H9 (cell line): ENCODE data around the gene DCDC1. TPM values are rescaled to one million over a fixed set of nuclear protein-coding genes. Genes with fewer than 3 reads are reported as not detected.

Experiments used
- DNase-seq: peaks from one replicate; pipeline ENCODE4 v3.0.0-alpha.2; 2017
- H2AFZ ChIP-seq: one replicate; pipeline ENCODE4 v1.6.1; 2013; ENCODE audit warnings: mild to moderate bottlenecking, low read length, control low read depth, moderate library complexity
- H2AK5ac ChIP-seq: 2 replicates; pipeline ENCODE4 v1.6.1; 2013; ENCODE audit warnings: low read length, control low read depth, mixed read lengths; ENCODE audit not compliant: insufficient read length
- H2BK120ac ChIP-seq: one replicate; pipeline ENCODE4 v1.6.1; 2013; ENCODE audit warnings: low read depth, mild to moderate bottlenecking, low read length, control low read depth, inconsistent platforms; ENCODE audit not compliant: poor library complexity, severe bottlenecking
- H2BK12ac ChIP-seq: 2 replicates; pipeline ENCODE4 v1.6.1; 2013; ENCODE audit warnings: low read length, control low read depth, mixed read lengths, low read depth; ENCODE audit not compliant: insufficient read length
- H2BK15ac ChIP-seq: 2 replicates; pipeline ENCODE4 v1.6.1; 2013; ENCODE audit warnings: low read depth, low read length, control low read depth
- H2BK20ac ChIP-seq: one replicate; pipeline ENCODE4 v1.6.1; 2013; ENCODE audit warnings: low read depth, mild to moderate bottlenecking, low read length, control low read depth, inconsistent platforms; ENCODE audit not compliant: poor library complexity, severe bottlenecking
- H2BK5ac ChIP-seq: 2 replicates; pipeline ENCODE4 v1.6.1; 2013; ENCODE audit warnings: low read length, control low read depth, mixed read lengths; ENCODE audit not compliant: insufficient read length
- H3K14ac ChIP-seq: 2 replicates; pipeline ENCODE4 v1.6.1; 2013; ENCODE audit warnings: low read length, control low read depth; ENCODE audit not compliant: insufficient read depth
- H3K18ac ChIP-seq: 2 replicates; pipeline ENCODE4 v1.6.1; 2013; ENCODE audit warnings: low read depth, mild to moderate bottlenecking, mixed read lengths, low read length, control low read depth; ENCODE audit not compliant: insufficient read length
- H3K23ac ChIP-seq: 2 replicates; pipeline ENCODE4 v1.6.1; 2013; ENCODE audit warnings: low read length, control low read depth, mixed read lengths, low read depth; ENCODE audit not compliant: insufficient read length
- H3K23me2 ChIP-seq: 2 replicates; pipeline ENCODE4 v1.6.1; 2013; ENCODE audit warnings: low read depth, mild to moderate bottlenecking, mixed read lengths, low read length, control low read depth; ENCODE audit not compliant: insufficient read length, poor library complexity, severe bottlenecking
- H3K27ac ChIP-seq: 2 replicates; pipeline ENCODE4 v1.5.1; 2013; ENCODE audit warnings: low read length, control low read depth, mixed read lengths, low read depth; ENCODE audit not compliant: insufficient read length
- H3K27me3 ChIP-seq: 2 replicates; pipeline ENCODE4 v1.6.1; 2013; ENCODE audit warnings: low read length, control low read depth, inconsistent platforms; ENCODE audit not compliant: insufficient read depth
- H3K4ac ChIP-seq: 2 replicates; pipeline ENCODE4 v1.6.1; 2013; ENCODE audit warnings: low read depth, mild to moderate bottlenecking, control low read depth, inconsistent platforms, low read length, moderate library complexity
- H3K4me1 ChIP-seq: 2 replicates; pipeline ENCODE4 v1.6.1; 2013; ENCODE audit warnings: low read length, control low read depth, inconsistent platforms; ENCODE audit not compliant: insufficient read depth
- H3K4me2 ChIP-seq: 2 replicates; pipeline ENCODE4 v1.6.1; 2013; ENCODE audit warnings: low read length, control low read depth, mixed read lengths; ENCODE audit not compliant: insufficient read length, insufficient read depth
- H3K56ac ChIP-seq: 2 replicates; pipeline ENCODE4 v1.6.1; 2013; ENCODE audit warnings: low read depth, mild to moderate bottlenecking, mixed read lengths, low read length, control low read depth; ENCODE audit not compliant: insufficient read length
- H3K79me1 ChIP-seq: 2 replicates; pipeline ENCODE4 v1.6.1; 2013; ENCODE audit warnings: low read depth, mild to moderate bottlenecking, moderate library complexity, low read length, control low read depth, inconsistent platforms; ENCODE audit not compliant: insufficient read depth, poor library complexity, severe bottlenecking
- H3K79me2 ChIP-seq: 2 replicates; pipeline ENCODE4 v1.6.1; 2013; ENCODE audit warnings: low read length, control low read depth, inconsistent platforms; ENCODE audit not compliant: insufficient read depth
- H3K9ac ChIP-seq: 2 replicates; pipeline ENCODE4 v1.6.1; 2013; ENCODE audit warnings: low read length, control low read depth, mixed read lengths; ENCODE audit not compliant: insufficient read length; ENCODE audit errors: extremely low read depth
- H3K9me3 ChIP-seq: one replicate; pipeline ENCODE4 v1.6.1; 2013; ENCODE audit warnings: low read depth, low read length, inconsistent platforms; ENCODE audit not compliant: control insufficient read depth
- H3T11ph ChIP-seq: one replicate; pipeline ENCODE4 v1.6.1; 2013; ENCODE audit warnings: mild to moderate bottlenecking, low read length, control low read depth, inconsistent platforms
- H4K20me1 ChIP-seq: one replicate; pipeline ENCODE4 v1.6.1; 2013; ENCODE audit not compliant: control insufficient read depth, insufficient read length, insufficient read depth
- H4K5ac ChIP-seq: 2 replicates; pipeline ENCODE4 v1.6.1; 2013; ENCODE audit warnings: low read depth, mild to moderate bottlenecking, mixed read lengths, low read length, control low read depth; ENCODE audit not compliant: insufficient read length
- H4K8ac ChIP-seq: replicated peaks from 2 replicates; pipeline ENCODE4 v1.6.1; 2013; ENCODE audit warnings: low read length, control low read depth, mixed read lengths, low read depth; ENCODE audit not compliant: insufficient read length
- H4K91ac ChIP-seq: 2 replicates; pipeline ENCODE4 v1.6.1; 2013; ENCODE audit warnings: low read depth, mild to moderate bottlenecking, moderate library complexity, mixed read lengths, low read length, control low read depth; ENCODE audit not compliant: insufficient read length
- H3K27ac Mint-ChIP-seq, 3 experiments: 2 replicates in 2 of 3; 3 replicates in 1 of 3; pipeline ENCODE4 v1.8.0; 2020 to 2021; ENCODE audit warnings: mixed read lengths in 3 of 3, mild to moderate bottlenecking in 1 of 3, moderate library complexity in 1 of 3
- H3K27me3 Mint-ChIP-seq: 2 replicates; pipeline ENCODE4 v1.8.0; 2021; ENCODE audit warnings: low read depth, mild to moderate bottlenecking, moderate library complexity, mixed read lengths
- H3K36me3 Mint-ChIP-seq, 3 experiments: 2 replicates in 2 of 3; 3 replicates in 1 of 3; pipeline ENCODE4 v1.8.0; 2020 to 2021; ENCODE audit warnings: low read depth in 3 of 3, mixed read lengths in 3 of 3; ENCODE audit not compliant: insufficient read depth in 1 of 3
- H3K4me1 Mint-ChIP-seq, 2 experiments: 2 replicates each; pipeline ENCODE4 v1.8.0; 2020; ENCODE audit warnings: mixed read lengths in 2 of 2
- H3K4me3 Mint-ChIP-seq, 2 experiments: 2 replicates in 1 of 2; 3 replicates in 1 of 2; pipeline ENCODE4 v1.8.0; 2020 to 2021; ENCODE audit warnings: mild to moderate bottlenecking in 2 of 2, mixed read lengths in 2 of 2, moderate library complexity in 1 of 2
- H3K9me3 Mint-ChIP-seq, 2 experiments: 2 replicates in 1 of 2; 3 replicates in 1 of 2; pipeline ENCODE4 v1.8.0; 2020; ENCODE audit warnings: mild to moderate bottlenecking in 2 of 2, mixed read lengths in 2 of 2, moderate library complexity in 1 of 2
- CTCF ChIP-seq: fragments of 200-600 bp; sonication (generic); conservative IDR thresholded peaks from 3 replicates; pipeline ENCODE4 v1.8.0; 2021; ENCODE audit warnings: antibody characterized with exemption, mild to moderate bottlenecking
- WGBS: extraction: QIAGEN DNeasy Blood & Tissue Kit; methylation state at CpG from one replicate; pipeline ENCODE4 v1.1.7; 2013; ENCODE audit warnings: missing lambda C conversion rate, low lambda C conversion rate, mixed read lengths; ENCODE audit not compliant: insufficient read length; ENCODE audit errors: extremely low coverage; 5-methylcytosine and 5-hydroxymethylcytosine counted together
- total RNA-seq: library from RNA; stranded (reverse); gene quantifications from 2 replicates; pipeline ENCODE4 v1.2.1, GENCODE V29; 2021

The DCDC1 gene
- total RNA-seq, 1 experiment from 2014 or later: 0.09 TPM

GRCh38 chr11:30879322-30880005, 490.1 kb downstream of the DCDC1 start:
- WGBS: no CpG with 5 or more reads among the region's 8 CpGs

More at GRCh38 chr11:30879322-30880005, 490.1 kb downstream of the DCDC1 start:
- Histone ChIP-seq H4K91ac (no peak overlapping the region), H2AK5ac (no peak overlapping the region), H3K23ac (no peak overlapping the region), H3T11ph (no peak overlapping the region), H2AFZ (no peak overlapping the region), H3K14ac (no peak overlapping the region), H4K8ac (no peak overlapping the region), H3K23me2 (no peaks in the 10 kb centered on the region), H3K18ac (no peak overlapping the region), H3K79me1 (no peaks in the 10 kb centered on the region), H3K4me1 (no peaks in the 10 kb centered on the region), H2BK12ac (no peak overlapping the region), H3K4ac (no peak overlapping the region), H4K5ac (no peak overlapping the region), H4K20me1 (no peaks in the 10 kb centered on the region), H3K9ac (no peak overlapping the region), H3K27ac (no peak overlapping the region), H2BK15ac (no peak overlapping the region), H2BK20ac (no peak overlapping the region), H3K56ac (no peak overlapping the region), H2BK120ac (no peak overlapping the region), H3K79me2 (no peaks in the 10 kb centered on the region), H3K27me3 (no peaks in the 10 kb centered on the region), H3K4me2 (no peak overlapping the region), H2BK5ac (no peak overlapping the region), H3K9me3 (no peaks in the 10 kb centered on the region)
- Mint-ChIP-seq H3K4me3 (no peak overlapping the region), H3K27me3 (no peaks in the 10 kb centered on the region; the same call in 1 of the 2 replicates), H3K36me3 (no peaks in the 10 kb centered on the region), H3K9me3 (no peaks in the 10 kb centered on the region), H3K4me1 (peaks cover 0 to 2% of the 10 kb centered on the region in 2 experiments; a peak in 1 of 4 replicates), H3K27ac (no peak overlapping the region)
- TF ChIP-seq CTCF: no peak
- no peak for DNase-seq
